ENCODE results near the gene PTPA. TPM values are rescaled to one million over a fixed set of nuclear protein-coding genes. Genes with fewer than 3 reads are reported as not detected.
"Not testable (repeated sequence)": the region's sequence is repeated elsewhere in the genome, so short reads cannot be mapped to it uniquely, and the experiment has no call there.

PTPA gene
- total RNA-seq, 2 experiments from 2014 or later, result 88.3 to 97.7 TPM

GRCh38 chr9:129105857-129106694 lies 5.1 kb upstream of the PTPA start:
- no peak for DNase-seq
- CTCF ChIA-PET, result interaction anchor here (0.6 to 0.8 kb wide), 3 partner anchors 8 to 591 kb away, joined by 3 to 4 read pairs (median 3); no protein-coding TSS in a partner anchor
- peaks cover 12% of the 10 kb centered on the region for H3K4me1 Mint-ChIP-seq
- no peak overlapping the region for H3K4me3 Mint-ChIP-seq
- POLR2A ChIA-PET, result no interaction called here
- H3K27me3 Mint-ChIP-seq, result no peaks in the 10 kb centered on the region
- peaks cover 3% of the 10 kb centered on the region for H3K36me3 Mint-ChIP-seq (ENCODE audit: low read depth)
- no peaks in the 10 kb centered on the region for H3K9me3 Mint-ChIP-seq
- no peak overlapping the region for H3K27ac Mint-ChIP-seq

- CTCF ChIA-PET, result no interaction called here
- no peak overlapping the region for H3K27ac Mint-ChIP-seq
Observed at GRCh38 chr9:129107651-129108050, 3.6 kb upstream of the PTPA start.

GRCh38 chr9:129108083-129108804 lies 3.0 kb upstream of the PTPA start:
- no peaks in the 10 kb centered on the region for H3K27me3 Mint-ChIP-seq
- POLR2A ChIA-PET, result no interaction called here
- peaks cover 22% of the 10 kb centered on the region for H3K4me1 Mint-ChIP-seq
- H3K9me3 Mint-ChIP-seq, result no peaks in the 10 kb centered on the region
- no peak overlapping the region for H3K27ac Mint-ChIP-seq
- no peak for DNase-seq
- peaks cover 3% of the 10 kb centered on the region for H3K36me3 Mint-ChIP-seq (ENCODE audit: low read depth)
- CTCF ChIA-PET, result no interaction called here
- peak overlapping the region; percentile 76 for H3K4me3 Mint-ChIP-seq

More at GRCh38 chr9:129107651-129108050, 3.6 kb upstream of the PTPA start:
- POLR2A ChIA-PET, result no interaction called here
- DNase-seq, result no peak
- no peaks in the 10 kb centered on the region for H3K9me3 Mint-ChIP-seq
- peaks cover 3% of the 10 kb centered on the region for H3K36me3 Mint-ChIP-seq (ENCODE audit: low read depth)
- no peak overlapping the region for H3K4me3 Mint-ChIP-seq
- H3K27me3 Mint-ChIP-seq, result no peaks in the 10 kb centered on the region
- peaks cover 19% of the 10 kb centered on the region for H3K4me1 Mint-ChIP-seq

GRCh38 chr9:129108805-129109536 lies 2.2 kb upstream of the PTPA start:
- H3K4me1 Mint-ChIP-seq, result peaks cover 27% of the 10 kb centered on the region
- CTCF ChIA-PET, result no interaction called here
- H3K27ac Mint-ChIP-seq, result no peak overlapping the region
- H3K27me3 Mint-ChIP-seq, result no peaks in the 10 kb centered on the region
- no peak for DNase-seq
- peaks cover 3% of the 10 kb centered on the region for H3K36me3 Mint-ChIP-seq (ENCODE audit: low read depth)
- peak overlapping the region; percentile 76 for H3K4me3 Mint-ChIP-seq
- H3K9me3 Mint-ChIP-seq, result no peaks in the 10 kb centered on the region
- POLR2A ChIA-PET, result interaction anchor here (1.0 kb wide), 1 partner anchor 14 kb away, joined by 3 read pairs; no protein-coding TSS in a partner anchor

- peaks cover 31% of the 10 kb centered on the region for H3K4me1 Mint-ChIP-seq
- peaks cover 3% of the 10 kb centered on the region for H3K36me3 Mint-ChIP-seq (ENCODE audit: low read depth)
- ChIA-PET CTCF (no interaction called here), POLR2A (interaction anchor here (1.0 kb wide), 1 partner anchor 15 kb away, joined by 3 read pairs; no protein-coding TSS in a partner anchor)
- H3K27ac Mint-ChIP-seq, result no peak overlapping the region
- DNase-seq, result no peak
- no peaks in the 10 kb centered on the region for H3K27me3 Mint-ChIP-seq
- peak overlapping the region; percentile 76 for H3K4me3 Mint-ChIP-seq
- H3K9me3 Mint-ChIP-seq, result no peaks in the 10 kb centered on the region
Observed at GRCh38 chr9:129109537-129109903, 1.7 kb upstream of the PTPA start.

- POLR2A ChIA-PET, result interaction anchor here (1.0 kb wide), 2 partner anchors 15 to 532 kb away, joined by 3 read pairs; partner anchors contain the start of gene ASB6
- no peak overlapping the region for H3K27ac Mint-ChIP-seq
- no peaks in the 10 kb centered on the region for H3K27me3 Mint-ChIP-seq
- DNase-seq, result peak; percentile 26
- H3K4me3 Mint-ChIP-seq, result peak overlapping the region; percentile 96
- peaks cover 3% of the 10 kb centered on the region for H3K36me3 Mint-ChIP-seq (ENCODE audit: low read depth)
- peaks cover 36% of the 10 kb centered on the region for H3K4me1 Mint-ChIP-seq
- CTCF ChIA-PET, result interaction anchor here (1.6 kb wide), 1 partner anchor 22 kb away, joined by 9 read pairs; no protein-coding TSS in a partner anchor
- no peaks in the 10 kb centered on the region for H3K9me3 Mint-ChIP-seq
Observed at GRCh38 chr9:129109952-129110739, 1.1 kb upstream of the PTPA start.

GRCh38 chr9:129111528-129112151 lies 425 bp downstream of the PTPA start:
- peak; percentile 47 for DNase-seq
- Mint-ChIP-seq H3K27me3 (no peaks in the 10 kb centered on the region), H3K9me3 (no peaks in the 10 kb centered on the region), H3K27ac (peak overlapping the region; percentile 94), H3K4me3 (peak overlapping the region; percentile 96), H3K36me3 (ENCODE audit: low read depth) (peaks cover 3% of the 10 kb centered on the region), H3K4me1 (peaks cover 39% of the 10 kb centered on the region)
- CTCF ChIA-PET, result interaction anchor here (0.5 to 1.6 kb wide), 6 partner anchors 9 to 894 kb away, joined by 3 to 9 read pairs (median 3); partner anchors contain the start of gene NTMT1
- POLR2A ChIA-PET, result interaction anchor here (1.0 to 1.7 kb wide), 11 partner anchors 9 to 514 kb away, joined by 3 to 9 read pairs (median 5); partner anchors contain the start of genes DOLPP1, MIGA2 and NTMT1

GRCh38 chr9:129112526-129112925 lies 1.3 kb downstream of the PTPA start:
- Mint-ChIP-seq H3K4me3 (peak overlapping the region; percentile 96), H3K4me1 (peaks cover 39% of the 10 kb centered on the region), H3K27ac (peak overlapping the region; percentile 94)
- DNase-seq; H3K9me3 Mint-ChIP-seq; H3K27me3 Mint-ChIP-seq; H3K36me3 Mint-ChIP-seq (ENCODE audit: low read depth): not testable (repeated sequence)
- ChIA-PET POLR2A (interaction anchor here (1.0 to 1.4 kb wide), 2 partner anchors 8 to 19 kb away, joined by 3 read pairs; no protein-coding TSS in a partner anchor), CTCF (interaction anchor here (1.0 to 2.5 kb wide), 4 partner anchors 10 to 27 kb away, joined by 3 to 14 read pairs (median 6); no protein-coding TSS in a partner anchor)

GRCh38 chr9:129113645-129114304 lies 2.6 kb downstream of the PTPA start:
- Mint-ChIP-seq H3K27me3 (no peaks in the 10 kb centered on the region), H3K27ac (no peak overlapping the region), H3K9me3 (no peaks in the 10 kb centered on the region), H3K4me1 (peaks cover 34% of the 10 kb centered on the region), H3K36me3 (ENCODE audit: low read depth) (no peaks in the 10 kb centered on the region), H3K4me3 (no peak overlapping the region)
- ChIA-PET CTCF (interaction anchor here (1.1 to 2.5 kb wide), 3 partner anchors 18 to 511 kb away, joined by 5 to 14 read pairs (median 10); no protein-coding TSS in a partner anchor), POLR2A (interaction anchor here (1.2 kb wide), 1 partner anchor 207 kb away, joined by 3 read pairs; no protein-coding TSS in a partner anchor)
- no peak for DNase-seq

GRCh38 chr9:129118799-129119198 lies 7.6 kb downstream of the PTPA start:
- Mint-ChIP-seq H3K4me1 (peaks cover 14% of the 10 kb centered on the region), H3K9me3 (no peaks in the 10 kb centered on the region), H3K27ac (no peak overlapping the region), H3K36me3 (ENCODE audit: low read depth) (peaks cover 16% of the 10 kb centered on the region), H3K4me3 (no peak overlapping the region), H3K27me3 (no peaks in the 10 kb centered on the region)
- ChIA-PET POLR2A (no interaction called here), CTCF (interaction anchor here (0.5 to 4.6 kb wide), 2 partner anchors 12 to 54 kb away, joined by 4 to 33 read pairs; no protein-coding TSS in a partner anchor)
- DNase-seq, result no peak

- H3K36me3 Mint-ChIP-seq (ENCODE audit: low read depth), result peaks cover 23% of the 10 kb centered on the region
- no peaks in the 10 kb centered on the region for H3K27me3 Mint-ChIP-seq
- ChIA-PET CTCF (interaction anchor here (0.6 to 2.4 kb wide), 2 partner anchors 10 to 617 kb away, joined by 3 to 19 read pairs; no protein-coding TSS in a partner anchor), POLR2A (interaction anchor here (0.6 to 1.7 kb wide), 3 partner anchors 10 to 681 kb away, joined by 3 to 5 read pairs (median 4); partner anchors contain the start of gene PTPA)
- no peaks in the 10 kb centered on the region for H3K4me1 Mint-ChIP-seq
- no peak overlapping the region for H3K27ac Mint-ChIP-seq
- no peak overlapping the region for H3K4me3 Mint-ChIP-seq
- DNase-seq, result no peak
- no peaks in the 10 kb centered on the region for H3K9me3 Mint-ChIP-seq
Observed at GRCh38 chr9:129121483-129121882, 10.3 kb downstream of the PTPA start.

Data from activated CD4-positive, alpha-beta memory T cell treated with anti-CD3 and anti-CD28 coated beads, Interleukin-2, amount 10 ng/mL, durations not matched to agents 7 days and 5 days (primary cell).